ENCODE results near the gene TBCB. TPM values are rescaled to one million over a fixed set of nuclear protein-coding genes. Genes with fewer than 3 reads are reported as not detected.

TBCB gene
- total RNA-seq, 2 donors from 2014 or later: 82.3 to 115 TPM

- Histone ChIP-seq H3K9ac (ENCODE audit: low read depth in 2 of 2, low read length in 2 of 2) (peak within 1 kb of the TSS; percentile 99 to 100), H3K27ac (peak within 1 kb of the TSS; percentile 96), H3K4me1 (peaks cover 3% of the 10 kb centered on the region), H3K36me3 (no peaks in the 10 kb centered on the region), H3K4me3 (peak within 1 kb of the TSS; percentile 64), H3K9me3 (no peaks in the 10 kb centered on the region), H3K27me3 (no peaks in the 10 kb centered on the region)
- TF ChIP-seq CTCF (IDR thresholded peaks at IDR 0.05): no peak
- DNase-seq: peak; percentile 97
- intact Hi-C loops (cut with DNase I): no loop called here
Observed at GRCh38 chr19:36139473-36140303, 24.4 kb downstream of the TBCB start, which contains the start of gene CAPNS1. TSS of gene CAPNS1 (plus strand) at chr19:36140066. CDS start at chr19:36141012, 946 bp downstream.

GRCh38 chr19:36140304-36141038, 25.2 kb downstream of the TBCB start:
- H3K9ac ChIP-seq (ENCODE audit: low read depth in 2 of 2, low read length in 2 of 2): peak overlapping the region; percentile 99 to 100

GRCh38 chr19:36141039-36141927, 26.0 kb downstream of the TBCB start:
- intact Hi-C loops (cut with DNase I): no loop called here
- Histone ChIP-seq H3K4me3 (peak overlapping the region; percentile 64), H3K27me3 (no peaks in the 10 kb centered on the region), H3K4me1 (peaks cover under 1% of the 10 kb centered on the region), H3K9me3 (no peaks in the 10 kb centered on the region), H3K27ac (peak overlapping the region; percentile 96), H3K36me3 (peaks cover 7% of the 10 kb centered on the region), H3K9ac (ENCODE audit: low read depth in 2 of 2, low read length in 2 of 2) (peak overlapping the region in 1 of 2 donors; percentile 99)
- DNase-seq: peak; percentile 95
- TF ChIP-seq CTCF (IDR thresholded peaks at IDR 0.05): no peak

More at GRCh38 chr19:36140304-36141038, 25.2 kb downstream of the TBCB start:
- TF ChIP-seq CTCF (IDR thresholded peaks at IDR 0.05): no peak
- peak; percentile 57 for DNase-seq
- peaks cover 3% of the 10 kb centered on the region for H3K4me1 ChIP-seq
- intact Hi-C loops (cut with DNase I): no loop called here
- H3K27ac ChIP-seq: peak overlapping the region; percentile 96
- no peaks in the 10 kb centered on the region for H3K9me3 ChIP-seq
- H3K27me3 ChIP-seq: no peaks in the 10 kb centered on the region
- H3K4me3 ChIP-seq: peak overlapping the region; percentile 64
- no peaks in the 10 kb centered on the region for H3K36me3 ChIP-seq

- no peaks in the 10 kb centered on the region for H3K9me3 ChIP-seq
- intact Hi-C loops (cut with DNase I): no loop called here
- DNase-seq: no peak
- no peak overlapping the region for H3K9ac ChIP-seq (ENCODE audit: low read depth in 2 of 2, low read length in 2 of 2)
- H3K4me3 ChIP-seq: no peak overlapping the region
- no peak for TF ChIP-seq CTCF (IDR thresholded peaks at IDR 0.05)
- H3K36me3 ChIP-seq: peaks cover 10% of the 10 kb centered on the region
- H3K27me3 ChIP-seq: no peaks in the 10 kb centered on the region
- no peak overlapping the region for H3K27ac ChIP-seq
- no peaks in the 10 kb centered on the region for H3K4me1 ChIP-seq
Observed at GRCh38 chr19:36142046-36142445, 26.8 kb downstream of the TBCB start.

GRCh38 chr19:36142496-36142895, 27.2 kb downstream of the TBCB start:
- Histone ChIP-seq H3K27ac (no peak overlapping the region), H3K4me1 (no peaks in the 10 kb centered on the region), H3K27me3 (no peaks in the 10 kb centered on the region), H3K9ac (ENCODE audit: low read depth in 2 of 2, low read length in 2 of 2) (no peak overlapping the region), H3K4me3 (no peak overlapping the region), H3K36me3 (peaks cover 10% of the 10 kb centered on the region), H3K9me3 (no peaks in the 10 kb centered on the region)
- intact Hi-C loops (cut with DNase I): no loop called here
- no peak for TF ChIP-seq CTCF (IDR thresholded peaks at IDR 0.05)
- no peak for DNase-seq

Data from colonic mucosa (tissue), 4 donors.